SH-SY5Y (cell line): ENCODE measurements around the gene ERP29.

ENCODE experiments used
- GATA2 ChIP-seq: IDR thresholded peaks from 2 replicates; pipeline ENCODE4 v1.6.1; 2011; ENCODE audit warnings: mild to moderate bottlenecking, low read depth, low read length
- GATA3 ChIP-seq: IDR thresholded peaks from 2 replicates; pipeline ENCODE4 v1.6.1; 2011; ENCODE audit warnings: low read depth, mild to moderate bottlenecking, low read length, moderate library complexity

- TF ChIP-seq GATA3, result no peak
- no peak for TF ChIP-seq GATA2
Observed at GRCh38 chr12:112032292-112032691, 19.1 kb downstream of the ERP29 start.
